Fibroblast of the aortic adventitia (primary cell): Measurements from ENCODE around the gene BANF1. TPM values are rescaled to one million over a fixed set of nuclear protein-coding genes. Genes with fewer than 3 reads are reported as not detected.
A peak's percentile ranks its signal among the peaks of the same experiment; 100 is the strongest.
"Not testable (repeated sequence)": the region's sequence is repeated elsewhere in the genome, so short reads cannot be mapped to it uniquely, and the experiment has no call there.

Experiments
- DNase-seq: peaks from one replicate; pipeline ENCODE4 v3.0.0-alpha.2; 2010; ENCODE audit warnings: low read depth
- H3K4me3 ChIP-seq: 2 replicates; pipeline ENCODE4 v1.5.1; 2011; ENCODE audit warnings: low read depth, mild to moderate bottlenecking, control low read depth, low read length, moderate library complexity
- CTCF ChIP-seq: IDR thresholded peaks from 2 replicates; pipeline ENCODE4 v1.5.1; 2011; ENCODE audit warnings: mild to moderate bottlenecking, low read length, control low read depth, inconsistent platforms; ENCODE audit not compliant: insufficient read depth
- total RNA-seq: library from RNA; depleted of rRNA; stranded (reverse); fragments of >200 nt; gene quantifications from 2 replicates; pipeline ENCODE4 v1.2.3, GENCODE V29; 2012; ENCODE audit warnings: low replicate concordance

The BANF1 gene
- total RNA-seq, 1 donor = 44.1 TPM

- no peak overlapping the region for H3K4me3 ChIP-seq
- DNase-seq = no peak
- no peak for TF ChIP-seq CTCF
Measured at GRCh38 chr11:66006134-66006890, 4.0 kb downstream of the BANF1 start.

- DNase-seq = no peak
- no peak for TF ChIP-seq CTCF
- no peak overlapping the region for H3K4me3 ChIP-seq
Measured at GRCh38 chr11:66006891-66007176, 4.5 kb downstream of the BANF1 start.

GRCh38 chr11:66007201-66007634 lies 4.9 kb downstream of the BANF1 start:
- TF ChIP-seq CTCF = no peak
- no peak overlapping the region for H3K4me3 ChIP-seq
- peak; percentile 10 for DNase-seq

GRCh38 chr11:66008095-66008467 lies 5.8 kb downstream of the BANF1 start:
- no peak overlapping the region for H3K4me3 ChIP-seq
- no peak for TF ChIP-seq CTCF
- no peak for DNase-seq

- no peak for DNase-seq
- no peak for TF ChIP-seq CTCF
- no peak overlapping the region for H3K4me3 ChIP-seq
Measured at GRCh38 chr11:66008468-66009101, 6.3 kb downstream of the BANF1 start.

- H3K4me3 ChIP-seq = not testable (repeated sequence)
Measured at GRCh38 chr11:66010036-66010435, 7.7 kb downstream of the BANF1 start.

GRCh38 chr11:66011239-66011784 lies 9.0 kb downstream of the BANF1 start:
- TF ChIP-seq CTCF = no peak
- H3K4me3 ChIP-seq = no peak overlapping the region
- DNase-seq = peak; percentile 55

More at GRCh38 chr11:66010036-66010435, 7.7 kb downstream of the BANF1 start:
- DNase-seq = not testable (repeated sequence)
